ENCODE measurements around the gene RBM23.
A peak's percentile ranks its signal among the peaks of the same experiment; 100 is the strongest.

RBM23 gene

GRCh38 chr14:22872033-22872832 is 46.7 kb downstream of the RBM23 start:
- peak; percentile 86 to 94 for DNase-seq
- intact Hi-C loops (cut with DNase I; ENCODE audit: low total_unique reads), result no loop called here

DNA sequence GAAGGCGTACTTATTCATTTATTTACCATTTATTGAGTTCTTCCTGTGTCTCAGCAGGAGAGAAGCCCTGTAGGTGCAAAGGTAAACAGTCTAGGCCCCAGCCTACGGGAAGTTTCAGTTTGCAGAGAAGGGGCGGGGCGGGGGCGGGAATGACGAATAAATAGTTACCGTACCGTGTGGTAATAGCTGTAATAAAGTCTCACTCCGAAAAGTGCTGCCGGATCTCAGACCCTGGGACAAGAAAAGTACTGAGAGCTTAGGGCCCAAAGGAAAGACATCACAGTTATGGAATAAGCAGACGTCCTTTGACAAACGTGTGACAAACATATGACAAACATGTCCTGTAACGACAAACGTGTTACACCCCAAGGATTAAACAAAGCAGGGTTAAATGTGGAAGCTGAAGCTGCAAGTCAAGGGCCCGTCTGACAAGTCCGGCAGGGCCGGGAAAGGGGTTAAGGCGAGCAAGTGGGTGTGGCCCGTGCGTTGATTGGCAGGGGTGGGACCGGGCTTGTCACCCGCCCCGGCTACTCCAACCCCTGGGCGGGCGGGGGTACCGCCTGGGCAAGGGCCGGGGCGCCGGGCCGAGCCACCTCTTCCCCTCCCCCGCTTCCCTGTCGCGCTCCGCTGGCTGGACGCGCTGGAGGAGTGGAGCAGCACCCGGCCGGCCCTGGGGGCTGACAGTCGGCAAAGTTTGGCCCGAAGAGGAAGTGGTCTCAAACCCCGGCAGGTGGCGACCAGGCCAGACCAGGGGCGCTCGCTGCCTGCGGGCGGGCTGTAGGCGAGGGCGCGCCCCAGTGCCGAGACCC is 47.5 kb downstream of the RBM23 start, which contains the start of gene LRP10:
LRP10 (plus strand) TSS at position 517 of the 809 bp plus-strand sequence. CDS start 564 bp downstream, outside the sequence.
- Histone ChIP-seq H3K36me3 (peaks cover 33 to 34% (median 34%) of the 10 kb centered on the region in 3 donors), H3K4me1 (peaks cover 0 to 48% (median 40%) of the 10 kb centered on the region in 4 donors), H3K4me3 (peak within 1 kb of the TSS; percentile 78 to 97), H3K27ac (peak within 1 kb of the TSS; percentile 96 to 99), H3K27me3 (no peaks in the 10 kb centered on the region), H3K9me3 (no peaks in the 10 kb centered on the region)
- intact Hi-C loops (cut with DNase I; ENCODE audit: low total_unique reads), result no loop called here
- no peak for TF ChIP-seq CTCF (IDR thresholded peaks at IDR 0.05)
- DNase-seq, result peak; percentile 96 to 97

More at GRCh38 chr14:22872033-22872832, 46.7 kb downstream of the RBM23 start:
- peak overlapping the region; percentile 96 to 99 for H3K27ac ChIP-seq
- peaks cover 0 to 48% (median 40%) of the 10 kb centered on the region in 4 donors for H3K4me1 ChIP-seq
- no peaks in the 10 kb centered on the region for H3K27me3 ChIP-seq
- H3K4me3 ChIP-seq, result peak overlapping the region; percentile 78 to 97
- TF ChIP-seq CTCF (IDR thresholded peaks at IDR 0.05), result peak; percentile 92 to 94
- H3K36me3 ChIP-seq, result peaks cover 41 to 42% (median 42%) of the 10 kb centered on the region in 3 donors
- H3K9me3 ChIP-seq, result no peaks in the 10 kb centered on the region

DNA sequence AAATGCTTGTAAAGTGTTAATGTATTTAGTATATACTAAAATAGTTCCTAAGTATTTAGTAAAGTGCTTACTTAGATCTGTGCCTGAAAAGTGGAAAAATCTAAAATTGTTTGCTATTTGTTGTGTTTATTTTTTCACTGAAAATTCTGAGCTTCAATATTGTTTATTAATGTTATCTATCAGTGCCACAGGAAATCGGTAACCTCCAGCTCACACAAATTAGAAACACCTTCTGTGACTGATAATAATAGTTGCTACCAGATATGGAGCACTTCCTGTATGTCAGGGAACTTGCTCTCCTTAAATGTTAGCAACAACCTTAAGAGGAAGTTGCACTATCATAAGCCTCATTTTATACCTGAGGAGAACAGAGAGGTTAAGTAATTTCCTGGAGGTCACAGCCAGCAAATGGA is 48.1 kb downstream of the RBM23 start:
- TF ChIP-seq CTCF (IDR thresholded peaks at IDR 0.05), result no peak
- Histone ChIP-seq H3K4me3 (peak overlapping the region; percentile 78 to 97), H3K27ac (peak overlapping the region; percentile 96 to 99), H3K9me3 (no peaks in the 10 kb centered on the region), H3K4me1 (peaks cover 0 to 47% (median 38%) of the 10 kb centered on the region in 4 donors), H3K27me3 (no peaks in the 10 kb centered on the region), H3K36me3 (peaks cover 27 to 28% (median 28%) of the 10 kb centered on the region in 3 donors)
- intact Hi-C loops (cut with DNase I; ENCODE audit: low total_unique reads), result no loop called here
- no peak for DNase-seq

- Histone ChIP-seq H3K36me3 (no peaks in the 10 kb centered on the region), H3K9me3 (no peaks in the 10 kb centered on the region), H3K27me3 (no peaks in the 10 kb centered on the region), H3K27ac (no peak overlapping the region), H3K4me3 (no peak overlapping the region), H3K4me1 (peaks cover 0 to 17% (median 14%) of the 10 kb centered on the region in 4 donors)
- no peak for DNase-seq
- intact Hi-C loops (cut with DNase I; ENCODE audit: low total_unique reads), result loop anchor here (5.0 kb wide), 1 partner anchor 40 kb away; the partner anchor contains the start of gene MRPL52
- TF ChIP-seq CTCF (IDR thresholded peaks at IDR 0.05), result no peak
These were observed 52.1 kb downstream of the RBM23 start for GRCh38 chr14:22866874-22867273.
